Nephron progenitor cell (in vitro differentiated cells): ENCODE data around the gene TTLL8.

Source experiments
- DNase-seq: peaks from one replicate; pipeline ENCODE4 v3.0.0; 2021
- H3K27ac Mint-ChIP-seq: 2 replicates; pipeline ENCODE4 v1.8.0; 2021; ENCODE audit warnings: mild to moderate bottlenecking, moderate library complexity, mixed read lengths
- H3K27me3 Mint-ChIP-seq: 2 replicates; pipeline ENCODE4 v1.8.0; 2021; ENCODE audit warnings: mild to moderate bottlenecking, low read depth, mixed read lengths; ENCODE audit not compliant: poor library complexity
- H3K36me3 Mint-ChIP-seq: 2 replicates; pipeline ENCODE4 v1.8.0; 2021; ENCODE audit warnings: low read depth, mixed read lengths
- H3K4me1 Mint-ChIP-seq: 2 replicates; pipeline ENCODE4 v1.8.0; 2021; ENCODE audit warnings: mixed read lengths
- H3K4me3 Mint-ChIP-seq: 2 replicates; pipeline ENCODE4 v1.8.0; 2021; ENCODE audit warnings: mild to moderate bottlenecking, moderate library complexity, mixed read lengths
- H3K9me3 Mint-ChIP-seq: 2 replicates; pipeline ENCODE4 v1.8.0; 2021; ENCODE audit warnings: mild to moderate bottlenecking, moderate library complexity, mixed read lengths
- CTCF ChIP-seq: fragments of 200-600 bp; sonication (generic); IDR thresholded peaks from 2 replicates; pipeline ENCODE4 v1.5.0; 2021; ENCODE audit warnings: antibody characterized with exemption

The TTLL8 gene

GRCh38 chr22:50063589-50064393 lies 5.7 kb upstream of the TTLL8 start:
- Mint-ChIP-seq H3K27ac (no peak overlapping the region), H3K27me3 (peaks cover 3% of the 10 kb centered on the region), H3K4me1 (peaks cover 55% of the 10 kb centered on the region), H3K36me3 (no peaks in the 10 kb centered on the region), H3K4me3 (no peak overlapping the region), H3K9me3 (no peaks in the 10 kb centered on the region)
- no peak for TF ChIP-seq CTCF
- no peak for DNase-seq

GRCh38 chr22:50062509-50063135 lies 4.5 kb upstream of the TTLL8 start:
- no peaks in the 10 kb centered on the region for H3K9me3 Mint-ChIP-seq
- peaks cover 52% of the 10 kb centered on the region for H3K4me1 Mint-ChIP-seq
- peak overlapping the region; percentile 74 for H3K27ac Mint-ChIP-seq
- no peak overlapping the region for H3K4me3 Mint-ChIP-seq
- TF ChIP-seq CTCF = no peak
- H3K27me3 Mint-ChIP-seq = peaks cover 5% of the 10 kb centered on the region
- H3K36me3 Mint-ChIP-seq = no peaks in the 10 kb centered on the region
- DNase-seq = no peak

- peaks cover 9% of the 10 kb centered on the region for H3K27me3 Mint-ChIP-seq
- no peaks in the 10 kb centered on the region for H3K9me3 Mint-ChIP-seq
- no peak for TF ChIP-seq CTCF
- DNase-seq = no peak
- H3K27ac Mint-ChIP-seq = no peak overlapping the region
- H3K4me3 Mint-ChIP-seq = no peak overlapping the region
- H3K36me3 Mint-ChIP-seq = no peaks in the 10 kb centered on the region
- H3K4me1 Mint-ChIP-seq = peaks cover 51% of the 10 kb centered on the region
Measured at GRCh38 chr22:50061824-50062355, 3.8 kb upstream of the TTLL8 start.

GRCh38 chr22:50061141-50061823 lies 3.2 kb upstream of the TTLL8 start:
- no peaks in the 10 kb centered on the region for H3K36me3 Mint-ChIP-seq
- DNase-seq = no peak
- H3K4me3 Mint-ChIP-seq = peak overlapping the region; percentile 54
- H3K27me3 Mint-ChIP-seq = peaks cover 9% of the 10 kb centered on the region
- H3K27ac Mint-ChIP-seq = no peak overlapping the region
- TF ChIP-seq CTCF = no peak
- H3K9me3 Mint-ChIP-seq = no peaks in the 10 kb centered on the region
- peaks cover 57% of the 10 kb centered on the region for H3K4me1 Mint-ChIP-seq

GRCh38 chr22:50060441-50061140 lies 2.5 kb upstream of the TTLL8 start:
- no peak for TF ChIP-seq CTCF

More at GRCh38 chr22:50060441-50061140, 2.5 kb upstream of the TTLL8 start:
- H3K4me3 Mint-ChIP-seq = peak overlapping the region; percentile 76
- H3K9me3 Mint-ChIP-seq = no peaks in the 10 kb centered on the region
- H3K27ac Mint-ChIP-seq = no peak overlapping the region
- no peaks in the 10 kb centered on the region for H3K36me3 Mint-ChIP-seq
- DNase-seq = no peak
- peaks cover 13% of the 10 kb centered on the region for H3K27me3 Mint-ChIP-seq
- peaks cover 60% of the 10 kb centered on the region for H3K4me1 Mint-ChIP-seq
